Measurements from ENCODE around the gene PLSCR2.
A peak's percentile ranks its signal among the peaks of the same experiment; 100 is the strongest.
"Not testable (repeated sequence)": the region's sequence is repeated elsewhere in the genome, so short reads cannot be mapped to it uniquely, and the experiment has no call there.

Gene PLSCR2

DNA sequence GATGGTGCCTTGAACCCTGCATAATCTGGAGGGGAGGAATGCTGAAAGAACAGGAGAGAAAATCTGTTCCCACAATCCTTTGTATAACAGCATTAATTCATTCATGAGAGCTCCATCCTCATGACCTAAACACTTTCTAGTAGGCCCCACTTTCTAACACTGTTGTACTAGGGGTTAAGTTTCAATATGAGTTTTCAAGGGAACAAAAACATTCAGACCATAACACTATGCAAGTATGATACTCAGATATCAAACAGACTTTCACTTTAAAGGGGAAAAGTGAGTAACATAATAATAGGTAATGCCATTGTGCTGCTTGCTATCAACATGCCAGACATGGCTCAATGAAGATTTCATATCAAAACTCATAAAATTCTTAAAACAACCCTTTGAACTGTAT is 32.4 kb upstream of the PLSCR2 start:
- H3K4me2 ChIP-seq (ENCODE audit: low read length): no peak overlapping the region
- no peaks in the 10 kb centered on the region for H3K36me3 ChIP-seq (ENCODE audit: insufficient read depth, low read length)
- H3K4me1 ChIP-seq (ENCODE audit: control insufficient read depth, insufficient read depth, low read length): peaks cover 40% of the 10 kb centered on the region
- H3K4me3 ChIP-seq (ENCODE audit: low read length): no peak overlapping the region
- no peak overlapping the region for H3K9ac ChIP-seq (ENCODE audit: low read depth, low read length)
- no peaks in the 10 kb centered on the region for H3K9me3 ChIP-seq (replicated peaks; ENCODE audit: low read length)
- H3K27me3 ChIP-seq (ENCODE audit: control insufficient read depth, insufficient read depth, low read length): no peaks in the 10 kb centered on the region

DNA sequence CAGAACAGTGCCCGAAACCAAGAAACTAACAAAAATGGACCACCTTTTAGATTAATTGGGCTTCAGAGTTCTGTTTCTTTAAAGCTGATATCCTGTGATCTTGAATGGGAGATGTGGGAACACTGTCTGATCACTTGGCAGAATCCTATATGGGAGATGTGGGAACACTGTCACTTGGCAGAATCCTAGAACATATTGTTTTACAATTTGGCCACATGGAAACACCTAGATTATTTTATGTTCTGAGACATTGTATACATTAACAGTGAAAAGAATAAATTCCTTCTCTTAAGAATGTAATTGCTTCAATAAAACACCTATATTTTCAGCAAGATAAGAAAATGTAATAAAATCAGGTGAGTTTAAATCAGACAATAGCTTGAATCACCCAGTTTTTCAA is 30.3 kb upstream of the PLSCR2 start:
- Histone ChIP-seq H3K36me3 (ENCODE audit: insufficient read depth, low read length) (no peaks in the 10 kb centered on the region), H3K9ac (ENCODE audit: low read depth, low read length) (no peak overlapping the region), H3K4me1 (ENCODE audit: control insufficient read depth, insufficient read depth, low read length) (peaks cover 21% of the 10 kb centered on the region), H3K9me3 (replicated peaks; ENCODE audit: low read length) (no peaks in the 10 kb centered on the region), H3K4me2 (ENCODE audit: low read length) (no peak overlapping the region), H3K27me3 (ENCODE audit: control insufficient read depth, insufficient read depth, low read length) (no peaks in the 10 kb centered on the region), H3K4me3 (ENCODE audit: low read length) (no peak overlapping the region)

DNA sequence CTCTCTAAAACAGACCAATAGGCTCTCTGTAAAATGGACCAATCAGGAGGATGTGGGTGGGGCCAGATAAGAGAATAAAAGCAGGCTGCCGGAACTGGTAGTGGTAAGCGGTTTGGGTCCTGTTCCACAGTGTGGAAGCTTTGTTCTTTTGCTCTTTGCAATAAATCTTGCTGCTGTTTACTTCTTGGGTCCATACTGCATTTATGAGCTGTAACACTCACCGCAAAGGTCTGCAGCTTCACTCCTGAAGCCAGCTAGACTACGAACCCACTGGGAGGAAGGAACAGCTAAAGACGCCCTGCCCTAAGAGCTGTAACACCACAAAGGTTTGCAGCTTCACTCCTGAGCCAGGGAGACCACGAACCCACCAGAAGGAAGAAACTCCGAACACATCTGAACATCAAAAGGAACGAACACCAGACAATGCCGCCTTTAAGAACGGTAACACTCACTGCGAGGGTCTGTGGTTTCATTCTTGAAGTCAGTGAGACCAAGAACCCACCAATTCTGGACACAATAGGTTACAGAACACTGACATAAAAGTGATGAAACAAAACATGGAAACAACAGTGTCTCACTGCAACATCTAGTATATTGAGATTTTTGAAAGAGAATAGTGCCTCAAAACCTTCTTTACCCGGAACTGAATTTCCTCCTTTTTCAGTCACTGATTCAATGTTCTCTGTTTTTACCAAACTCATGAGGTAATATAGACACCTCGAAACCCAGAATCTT is 28.8 kb upstream of the PLSCR2 start:
- no peak overlapping the region for H3K4me3 ChIP-seq (ENCODE audit: low read length)
- H3K27me3 ChIP-seq (ENCODE audit: control insufficient read depth, insufficient read depth, low read length): no peaks in the 10 kb centered on the region
- no peaks in the 10 kb centered on the region for H3K36me3 ChIP-seq (ENCODE audit: insufficient read depth, low read length)
- peaks cover 15% of the 10 kb centered on the region for H3K4me1 ChIP-seq (ENCODE audit: control insufficient read depth, insufficient read depth, low read length)
- no peak overlapping the region for H3K4me2 ChIP-seq (ENCODE audit: low read length)
- H3K9me3 ChIP-seq (replicated peaks; ENCODE audit: low read length): no peaks in the 10 kb centered on the region
- H3K9ac ChIP-seq (ENCODE audit: low read depth, low read length): no peak overlapping the region

DNA sequence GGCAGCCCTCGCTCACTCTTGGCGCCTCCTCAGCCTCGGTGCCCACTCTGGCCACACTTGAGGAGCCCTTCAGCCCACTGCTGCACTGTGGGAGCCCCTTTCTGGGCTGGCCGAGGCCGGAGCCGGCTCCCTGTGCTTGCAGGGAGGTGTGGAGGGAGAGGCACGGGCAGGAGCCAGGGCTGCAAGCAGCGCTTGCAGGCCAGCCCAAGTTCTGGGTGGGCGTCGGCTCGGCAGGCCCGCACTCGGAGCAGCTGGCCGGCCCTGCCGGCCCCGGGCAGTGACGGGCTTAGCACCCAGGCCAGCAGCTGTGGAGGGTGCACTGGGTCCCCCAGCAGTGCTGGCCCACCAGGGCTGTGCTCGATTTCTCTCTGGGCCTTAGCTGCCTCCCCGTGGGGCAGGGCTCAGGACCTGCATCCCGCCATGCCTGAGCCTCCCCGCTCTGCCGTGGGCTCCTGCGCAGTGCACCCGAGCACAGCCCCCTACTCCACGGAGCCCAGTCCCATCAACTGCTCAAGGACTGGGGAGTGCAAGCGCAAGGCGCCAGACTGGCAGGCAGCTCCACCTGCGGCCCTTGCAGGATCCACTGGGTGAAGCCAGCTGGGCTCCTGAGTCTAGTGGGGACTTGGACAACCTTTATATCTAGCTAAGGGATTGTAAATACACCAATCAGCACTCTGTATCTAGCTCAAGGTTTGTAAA is 27.9 kb upstream of the PLSCR2 start:
- peaks cover 13% of the 10 kb centered on the region for H3K4me1 ChIP-seq (ENCODE audit: control insufficient read depth, insufficient read depth, low read length)
- not testable (repeated sequence) for H3K4me3 ChIP-seq (ENCODE audit: low read length); H3K27me3 ChIP-seq (ENCODE audit: control insufficient read depth, insufficient read depth, low read length); H3K9ac ChIP-seq (ENCODE audit: low read depth, low read length); H3K36me3 ChIP-seq (ENCODE audit: insufficient read depth, low read length); H3K4me2 ChIP-seq (ENCODE audit: low read length); H3K9me3 ChIP-seq (replicated peaks; ENCODE audit: low read length)

DNA sequence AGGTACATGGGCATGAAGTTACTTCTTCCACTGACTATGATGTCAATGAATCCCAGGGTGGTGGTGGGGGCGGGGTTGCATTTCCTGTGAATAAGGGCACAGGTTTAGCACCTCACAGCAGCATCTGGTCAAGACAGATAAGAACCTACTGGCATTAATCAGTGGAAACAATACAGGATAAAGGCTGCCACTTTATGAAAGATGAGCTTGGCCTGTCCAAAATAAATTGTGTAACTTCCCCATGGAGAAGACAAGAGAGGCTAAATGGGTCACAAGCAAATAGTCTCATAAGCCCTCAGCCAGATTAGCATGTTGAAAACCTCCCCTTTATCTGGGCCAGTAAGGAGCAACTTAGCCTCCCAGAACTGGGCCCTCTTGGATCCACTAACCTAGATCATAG is 27.4 kb upstream of the PLSCR2 start:
- H3K4me2 ChIP-seq (ENCODE audit: low read length): no peak overlapping the region
- no peaks in the 10 kb centered on the region for H3K36me3 ChIP-seq (ENCODE audit: insufficient read depth, low read length)
- H3K9ac ChIP-seq (ENCODE audit: low read depth, low read length): no peak overlapping the region
- H3K4me1 ChIP-seq (ENCODE audit: control insufficient read depth, insufficient read depth, low read length): peaks cover 16% of the 10 kb centered on the region
- no peak overlapping the region for H3K4me3 ChIP-seq (ENCODE audit: low read length)
- no peaks in the 10 kb centered on the region for H3K27me3 ChIP-seq (ENCODE audit: control insufficient read depth, insufficient read depth, low read length)
- H3K9me3 ChIP-seq (replicated peaks; ENCODE audit: low read length): no peaks in the 10 kb centered on the region

DNA sequence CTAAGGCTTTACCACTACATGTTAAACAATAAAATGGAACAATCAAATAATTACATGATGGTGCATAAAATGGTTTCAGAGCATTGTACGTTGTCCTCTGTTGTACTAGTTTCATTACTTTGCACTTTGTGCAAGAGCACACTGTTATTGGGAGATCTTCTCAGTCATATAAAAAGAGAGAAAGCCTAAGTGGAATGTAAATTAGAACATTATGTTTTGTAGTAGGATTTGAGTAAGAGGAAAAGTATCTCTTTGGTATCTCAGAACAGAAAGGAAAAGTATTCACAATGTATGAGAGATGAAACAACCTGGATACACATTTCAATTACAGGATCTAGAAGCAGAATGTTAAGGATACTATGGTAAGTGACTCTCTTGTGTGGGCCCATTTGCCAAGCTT is 26.9 kb upstream of the PLSCR2 start:
- Histone ChIP-seq H3K36me3 (ENCODE audit: insufficient read depth, low read length) (no peaks in the 10 kb centered on the region), H3K27me3 (ENCODE audit: control insufficient read depth, insufficient read depth, low read length) (no peaks in the 10 kb centered on the region), H3K9ac (ENCODE audit: low read depth, low read length) (no peak overlapping the region), H3K4me1 (ENCODE audit: control insufficient read depth, insufficient read depth, low read length) (peaks cover 21% of the 10 kb centered on the region), H3K4me2 (ENCODE audit: low read length) (no peak overlapping the region), H3K4me3 (ENCODE audit: low read length) (no peak overlapping the region), H3K9me3 (replicated peaks; ENCODE audit: low read length) (no peaks in the 10 kb centered on the region)

DNA sequence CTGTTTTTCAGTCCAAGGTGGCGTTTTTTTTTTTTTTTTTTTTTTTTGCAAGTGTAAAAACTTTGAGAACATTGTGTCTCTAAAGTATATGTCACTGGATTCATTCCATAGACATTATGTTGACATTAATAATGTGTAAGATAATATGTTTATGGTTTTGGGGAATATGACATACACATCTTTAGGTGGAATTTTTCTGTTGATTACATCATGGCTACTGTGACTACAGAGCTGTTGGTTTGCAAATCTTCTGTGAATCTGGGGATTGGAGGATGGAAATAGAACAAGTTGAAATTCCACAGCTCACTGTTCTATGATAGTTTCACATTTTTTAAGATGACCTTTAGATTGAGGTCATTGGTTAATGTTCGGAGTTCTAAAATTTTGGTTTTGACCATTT is 24.4 kb upstream of the PLSCR2 start:
- no peaks in the 10 kb centered on the region for H3K27me3 ChIP-seq (ENCODE audit: control insufficient read depth, insufficient read depth, low read length)
- no peak overlapping the region for H3K4me3 ChIP-seq (ENCODE audit: low read length)
- H3K9ac ChIP-seq (ENCODE audit: low read depth, low read length): peak overlapping the region; percentile 18
- H3K4me1 ChIP-seq (ENCODE audit: control insufficient read depth, insufficient read depth, low read length): peaks cover 23% of the 10 kb centered on the region
- H3K4me2 ChIP-seq (ENCODE audit: low read length): peak overlapping the region; percentile 35
- H3K9me3 ChIP-seq (replicated peaks; ENCODE audit: low read length): no peaks in the 10 kb centered on the region
- no peaks in the 10 kb centered on the region for H3K36me3 ChIP-seq (ENCODE audit: insufficient read depth, low read length)

DNA sequence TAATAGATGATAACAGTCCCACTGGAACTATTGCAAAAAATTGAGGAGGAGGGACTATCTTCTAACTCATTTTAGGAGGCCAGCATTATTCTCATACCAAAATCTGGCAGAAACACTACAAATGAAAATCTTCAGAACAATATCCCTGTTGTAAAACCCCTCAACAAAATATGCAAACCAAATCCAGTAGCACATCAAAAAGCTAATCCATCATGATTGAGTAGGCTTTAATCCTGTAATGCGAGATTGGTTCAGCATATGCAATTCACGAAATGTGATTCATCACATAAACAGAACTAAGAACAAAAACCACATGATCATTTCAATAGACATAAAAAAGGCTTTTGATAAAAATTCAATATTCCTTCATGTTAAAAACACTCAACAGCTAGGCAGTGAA is 23.9 kb upstream of the PLSCR2 start:
- Histone ChIP-seq H3K4me1 (ENCODE audit: control insufficient read depth, insufficient read depth, low read length) (peaks cover 23% of the 10 kb centered on the region), H3K9me3 (replicated peaks; ENCODE audit: low read length) (no peaks in the 10 kb centered on the region), H3K27me3 (ENCODE audit: control insufficient read depth, insufficient read depth, low read length) (no peaks in the 10 kb centered on the region), H3K9ac (ENCODE audit: low read depth, low read length) (peak overlapping the region; percentile 18), H3K4me2 (ENCODE audit: low read length) (peak overlapping the region; percentile 35), H3K4me3 (ENCODE audit: low read length) (no peak overlapping the region), H3K36me3 (ENCODE audit: insufficient read depth, low read length) (no peaks in the 10 kb centered on the region)

DNA sequence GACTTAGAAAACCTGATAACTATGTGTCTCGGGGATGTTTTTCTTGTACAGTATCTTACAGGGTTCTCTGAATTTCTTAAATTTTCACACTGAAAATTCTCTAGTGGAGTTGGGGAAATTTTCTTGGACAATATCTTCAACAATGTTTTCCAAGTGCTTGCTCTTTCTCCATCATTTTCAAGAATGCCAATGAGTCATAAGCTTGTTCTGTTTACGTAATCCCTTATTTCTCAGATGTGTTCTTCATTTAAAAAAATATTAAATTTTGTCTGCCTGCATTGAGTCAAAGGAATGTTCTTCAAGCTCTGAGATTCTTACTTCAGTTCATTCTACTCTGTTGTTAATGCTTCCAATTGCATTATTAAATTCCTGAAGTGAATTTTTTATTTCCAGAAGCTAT is 21.9 kb upstream of the PLSCR2 start:
- Histone ChIP-seq H3K4me3 (ENCODE audit: low read length) (no peak overlapping the region), H3K4me1 (ENCODE audit: control insufficient read depth, insufficient read depth, low read length) (peaks cover 23% of the 10 kb centered on the region), H3K36me3 (ENCODE audit: insufficient read depth, low read length) (no peaks in the 10 kb centered on the region), H3K27me3 (ENCODE audit: control insufficient read depth, insufficient read depth, low read length) (no peaks in the 10 kb centered on the region), H3K9ac (ENCODE audit: low read depth, low read length) (no peak overlapping the region), H3K9me3 (replicated peaks; ENCODE audit: low read length) (no peaks in the 10 kb centered on the region), H3K4me2 (ENCODE audit: low read length) (no peak overlapping the region)

DNA sequence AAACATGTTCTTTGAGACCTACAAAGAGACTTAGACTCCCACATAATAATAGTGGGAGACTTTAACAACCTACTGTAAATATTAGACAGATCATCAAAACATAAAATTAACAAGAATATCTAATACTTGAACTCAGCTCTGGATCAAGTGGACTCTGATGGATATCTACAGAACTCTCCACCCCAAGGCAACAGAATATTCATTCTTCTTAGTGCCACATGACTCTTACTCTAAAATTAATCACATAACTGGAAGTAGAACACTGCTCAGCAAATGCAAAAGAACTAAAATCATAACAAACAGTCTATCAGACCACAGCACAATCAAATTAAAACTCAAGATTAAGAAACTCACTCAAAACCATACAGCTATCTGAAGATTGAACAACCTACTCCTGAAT is 15.9 kb upstream of the PLSCR2 start:
- Histone ChIP-seq H3K36me3 (ENCODE audit: insufficient read depth, low read length) (no peaks in the 10 kb centered on the region), H3K4me3 (ENCODE audit: low read length) (no peak overlapping the region), H3K9me3 (replicated peaks; ENCODE audit: low read length) (no peaks in the 10 kb centered on the region), H3K9ac (ENCODE audit: low read depth, low read length) (no peak overlapping the region), H3K4me2 (ENCODE audit: low read length) (no peak overlapping the region), H3K4me1 (ENCODE audit: control insufficient read depth, insufficient read depth, low read length) (no peaks in the 10 kb centered on the region), H3K27me3 (ENCODE audit: control insufficient read depth, insufficient read depth, low read length) (no peaks in the 10 kb centered on the region)

DNA sequence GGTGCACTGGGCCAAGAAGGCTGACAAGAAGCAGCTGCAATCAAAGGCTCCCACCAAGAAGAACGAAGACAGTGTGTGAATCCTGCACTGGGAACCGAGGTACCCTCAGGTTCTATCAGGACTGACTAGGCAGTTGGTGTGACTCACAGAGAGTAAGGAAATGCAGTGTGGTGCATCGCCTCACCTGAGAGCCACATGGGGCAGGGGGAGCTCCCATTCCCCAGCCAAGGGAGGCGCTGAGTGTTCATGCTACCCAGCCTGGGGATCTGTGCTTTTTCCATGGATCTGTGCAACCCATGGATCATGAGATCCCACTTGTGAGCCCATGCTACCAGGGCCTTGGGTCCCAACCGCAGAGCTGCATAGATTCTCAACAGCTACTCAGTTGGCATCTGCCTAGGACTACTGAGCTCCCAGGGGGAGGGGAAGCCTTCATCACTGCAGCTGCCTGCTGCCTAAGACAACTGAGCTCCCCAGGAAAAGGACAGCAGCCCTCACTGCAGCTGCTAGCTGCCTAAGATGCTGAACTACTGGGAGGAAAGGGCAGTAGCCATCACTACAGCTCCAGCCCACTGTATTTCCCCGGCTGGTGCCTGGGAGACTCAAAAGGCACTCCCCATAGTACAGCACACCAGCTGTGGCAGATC is 6.9 kb upstream of the PLSCR2 start:
- no peak overlapping the region for H3K9ac ChIP-seq (ENCODE audit: low read depth, low read length)
- no peaks in the 10 kb centered on the region for H3K36me3 ChIP-seq (ENCODE audit: insufficient read depth, low read length)
- peaks cover 23% of the 10 kb centered on the region for H3K4me1 ChIP-seq (ENCODE audit: control insufficient read depth, insufficient read depth, low read length)
- H3K27me3 ChIP-seq (ENCODE audit: control insufficient read depth, insufficient read depth, low read length): no peaks in the 10 kb centered on the region
- H3K4me2 ChIP-seq (ENCODE audit: low read length): no peak overlapping the region
- H3K4me3 ChIP-seq (ENCODE audit: low read length): no peak overlapping the region
- no peaks in the 10 kb centered on the region for H3K9me3 ChIP-seq (replicated peaks; ENCODE audit: low read length)

Data from skeletal muscle satellite cell (primary cell).